HG03565 (cell line): Measurements from ENCODE around the gene OR51A2.
"Not testable (repeated sequence)": the region's sequence is repeated elsewhere in the genome, so short reads cannot be mapped to it uniquely, and the experiment has no call there.

Experiments used
- ATAC-seq: cut with Tn5 transposase; IDR thresholded peaks from one replicate; pipeline ENCODE4 v1.9.1; 2021; ENCODE audit warnings: mild to moderate bottlenecking, moderate library complexity; ENCODE audit not compliant: unreplicated experiment

The OR51A2 gene, protein sequence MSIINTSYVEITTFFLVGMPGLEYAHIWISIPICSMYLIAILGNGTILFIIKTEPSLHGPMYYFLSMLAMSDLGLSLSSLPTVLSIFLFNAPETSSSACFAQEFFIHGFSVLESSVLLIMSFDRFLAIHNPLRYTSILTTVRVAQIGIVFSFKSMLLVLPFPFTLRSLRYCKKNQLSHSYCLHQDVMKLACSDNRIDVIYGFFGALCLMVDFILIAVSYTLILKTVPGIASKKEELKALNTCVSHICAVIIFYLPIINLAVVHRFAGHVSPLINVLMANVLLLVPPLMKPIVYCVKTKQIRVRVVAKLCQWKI

GRCh38 chr11:4955613-4956012, at the start of gene OR51A2:
OR51A2 (minus strand) TSS chr11:4955713; CDS start chr11:4955713, 0 bp downstream.
- ATAC-seq = not testable (repeated sequence)

DNA sequence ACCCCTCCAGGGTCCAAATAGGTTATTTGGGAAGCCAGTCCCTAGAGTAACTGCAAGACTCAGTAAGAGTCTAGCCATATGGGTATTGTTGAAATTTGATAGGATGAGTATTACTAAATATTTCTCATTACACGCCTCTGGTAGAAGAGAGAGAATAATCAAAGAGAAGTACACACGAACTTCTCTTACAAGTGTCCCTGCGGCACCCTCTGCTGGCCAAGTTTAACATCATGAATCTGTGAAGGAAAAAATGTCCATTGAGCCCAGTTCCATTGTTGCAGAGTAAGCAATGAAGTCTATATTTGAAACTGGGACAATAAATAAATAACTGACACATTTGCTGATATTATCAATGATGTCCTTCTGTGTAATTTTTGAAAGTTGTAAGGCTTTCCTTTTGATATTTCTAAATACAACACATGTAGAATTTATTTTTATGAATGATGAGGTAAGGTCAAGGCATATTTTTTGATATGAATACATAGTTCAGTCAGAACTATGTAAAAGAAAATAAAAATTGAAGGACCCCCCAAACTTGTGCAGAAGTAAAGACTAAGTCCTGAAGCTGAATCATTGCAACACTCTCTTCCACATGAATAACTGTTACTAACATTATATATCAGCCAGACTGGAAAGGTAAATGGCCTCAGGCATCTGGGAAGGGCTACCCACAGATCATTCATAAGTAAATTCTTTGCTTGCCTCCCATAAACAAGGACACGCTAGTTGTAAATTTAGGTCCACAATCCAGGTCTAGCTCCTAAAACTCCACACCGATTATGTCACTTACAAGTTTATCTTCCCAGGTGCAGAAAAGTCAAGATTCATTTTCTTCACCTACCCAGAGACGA, 49.1 kb upstream of the OR51A2 start:
- ATAC-seq = no peak

- no peak for ATAC-seq
Measured at GRCh38 chr11:4994551-4994950, 39.0 kb upstream of the OR51A2 start, which contains the start of gene OR51L1. OR51L1 (plus strand) TSS chr11:4994851; CDS start chr11:4998983, 4,132 bp downstream.

DNA sequence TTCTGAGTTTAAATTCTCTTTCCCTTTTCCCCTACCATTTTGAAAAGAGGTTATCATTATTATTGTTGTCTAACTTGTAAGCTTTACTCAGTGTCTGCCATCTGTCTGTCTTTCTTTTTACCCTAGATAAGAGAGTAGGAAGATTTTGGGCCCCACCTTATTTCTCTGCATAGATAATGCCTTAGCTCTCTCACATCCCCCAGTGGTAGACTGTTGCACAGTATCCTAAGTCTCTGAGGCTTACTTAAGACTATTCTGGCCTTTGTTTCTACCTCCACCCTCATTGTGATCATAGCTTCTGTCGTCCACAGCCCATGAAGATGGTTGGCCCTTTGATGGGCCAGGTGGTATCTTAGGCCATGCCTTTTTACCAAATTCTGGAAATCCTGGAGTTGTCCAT, 35.5 kb upstream of the OR51A2 start:
- no peak for ATAC-seq

- no peak for ATAC-seq
Measured at GRCh38 chr11:4983841-4984240, 28.3 kb upstream of the OR51A2 start.

- ATAC-seq = no peak
Measured at GRCh38 chr11:4982678-4983077, 27.2 kb upstream of the OR51A2 start.

DNA sequence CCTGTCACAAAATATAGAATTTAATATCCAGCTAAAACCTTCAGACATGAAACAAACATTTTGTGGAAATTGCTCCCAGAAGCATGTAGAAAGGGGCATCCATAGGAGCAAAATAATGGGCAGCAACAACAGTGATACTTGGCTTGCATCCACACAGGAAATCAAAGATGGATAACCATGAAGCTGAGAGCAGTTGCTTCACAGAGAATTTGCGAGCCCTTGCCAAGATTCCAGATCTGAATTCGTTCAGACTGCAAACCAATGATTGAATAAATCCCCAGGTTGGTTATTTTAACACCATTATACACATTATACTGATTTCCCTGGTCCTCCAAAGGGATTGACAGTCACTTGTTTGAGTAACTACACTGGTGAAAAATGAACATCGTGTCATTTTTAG, 23.5 kb upstream of the OR51A2 start:
- ATAC-seq = no peak

DNA sequence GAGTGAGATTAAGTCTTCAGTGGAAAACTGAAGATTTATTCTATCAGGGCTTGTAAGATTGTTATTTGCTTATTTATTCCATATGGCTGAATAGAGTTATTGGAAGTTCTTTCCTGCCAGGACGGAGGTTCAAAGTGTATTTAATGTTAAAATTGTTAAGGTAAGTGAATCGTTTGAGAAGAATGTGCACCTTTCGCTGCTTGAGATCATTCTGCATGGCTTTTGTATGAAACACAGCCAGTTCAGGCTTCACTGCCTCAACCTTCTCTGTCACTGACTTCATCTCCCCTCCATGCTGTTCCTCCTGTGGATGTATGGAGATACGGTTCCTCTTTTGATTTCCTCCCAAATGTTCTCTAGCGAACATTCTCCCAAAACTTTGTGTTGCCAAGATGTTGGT, 19.9 kb upstream of the OR51A2 start:
- ATAC-seq = no peak

DNA sequence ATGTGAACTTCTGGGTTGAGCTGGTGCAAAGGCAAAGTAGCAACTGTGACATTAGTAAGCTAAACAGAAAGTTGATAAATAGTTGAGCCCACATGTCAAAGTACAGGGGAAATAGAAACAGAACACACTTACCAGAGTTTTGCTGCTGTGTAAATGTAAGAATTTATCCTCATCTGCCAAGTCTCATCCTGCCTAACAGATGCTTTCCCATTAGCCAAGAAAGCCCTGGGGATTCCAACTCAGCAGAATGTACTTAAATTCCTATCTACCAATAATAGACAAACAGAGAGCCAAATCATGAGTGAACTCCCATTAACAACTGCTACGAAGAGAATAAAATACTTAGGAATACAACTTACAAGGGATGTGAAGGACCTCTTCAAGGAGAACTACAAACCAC, 7.3 kb upstream of the OR51A2 start:
- ATAC-seq = no peak

DNA sequence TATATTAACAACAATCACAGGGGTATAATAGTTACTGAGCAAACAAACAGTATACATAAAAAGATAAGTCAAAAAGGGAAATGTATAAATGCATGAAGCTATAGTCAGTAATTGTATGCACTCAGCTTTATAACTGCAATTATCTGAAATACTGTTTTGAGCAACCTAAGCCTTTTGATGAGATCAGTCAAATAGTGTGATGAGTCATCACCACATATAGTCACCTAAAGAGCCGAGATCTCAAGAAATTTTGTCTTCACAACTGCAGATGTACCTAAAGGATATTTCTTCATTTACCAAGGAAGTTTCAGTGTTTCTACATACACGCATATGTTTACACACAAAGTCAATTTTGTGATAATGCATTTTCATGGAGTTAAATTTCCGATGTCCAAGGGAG, 5.4 kb upstream of the OR51A2 start:
- ATAC-seq = no peak

DNA sequence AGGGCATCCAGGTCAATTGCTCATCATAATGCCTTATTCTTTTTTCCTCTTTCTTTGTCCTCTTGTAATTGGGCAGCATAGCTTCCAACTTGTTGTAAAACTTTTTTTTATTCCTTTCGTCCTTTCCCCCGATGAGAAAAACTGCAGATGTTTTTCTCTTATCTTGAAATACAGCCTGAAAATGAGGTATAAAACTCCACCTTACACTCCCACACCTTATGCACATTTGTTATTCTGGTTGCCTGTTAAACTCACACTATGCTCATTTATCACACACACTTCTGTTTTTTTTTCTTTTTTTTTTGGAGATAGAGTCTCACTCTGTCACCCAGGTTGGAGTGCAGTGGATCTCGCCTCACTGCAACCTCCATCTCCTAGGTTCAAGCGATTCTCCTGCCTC, 1.9 kb upstream of the OR51A2 start:
- ATAC-seq = no peak

DNA sequence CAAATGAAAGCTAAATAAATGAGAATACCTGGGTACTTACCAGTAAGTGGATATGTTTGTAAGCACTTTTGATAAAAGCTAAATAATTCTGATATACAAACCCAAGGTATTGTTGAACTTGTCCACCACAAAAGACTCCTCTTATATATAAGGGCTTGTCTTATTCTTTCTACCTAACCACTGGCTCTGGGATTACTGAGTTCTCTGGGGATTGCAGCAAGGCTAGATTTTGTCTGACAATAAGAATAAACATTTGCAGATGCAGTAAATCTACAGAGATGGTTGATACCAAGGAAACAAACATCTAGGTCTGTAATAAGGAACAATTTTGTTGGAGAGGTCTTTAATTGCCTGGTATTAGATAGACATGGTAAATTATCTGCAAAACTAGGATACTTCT, 8.0 kb downstream of the OR51A2 start, which contains the start of gene OR51A4:
Gene OR51A4, minus strand, starts transcription at position 101 of the 400 bp plus-strand sequence. CDS start 505 bp downstream, outside the sequence.
- no peak for ATAC-seq

- ATAC-seq = no peak
Measured at GRCh38 chr11:4936745-4937144, 18.8 kb downstream of the OR51A2 start.

DNA sequence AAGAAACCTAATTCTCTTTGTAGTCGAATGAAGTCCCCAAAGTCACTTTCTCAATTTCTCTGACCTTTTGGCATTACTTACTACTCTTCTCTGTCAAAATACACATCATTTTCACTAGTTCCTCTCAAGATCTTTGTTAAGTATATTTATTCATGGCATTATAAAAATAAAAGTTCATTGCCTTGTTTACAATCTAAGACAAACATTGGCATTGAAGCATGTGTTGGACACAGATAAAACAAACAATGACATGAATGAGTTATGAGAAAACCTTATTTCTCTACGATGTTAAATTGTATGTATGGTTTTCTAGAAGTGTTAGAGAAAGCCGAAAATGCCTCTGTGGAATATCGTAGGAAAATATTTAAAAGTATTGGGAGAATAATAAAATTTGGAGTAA, 22.8 kb downstream of the OR51A2 start:
- ATAC-seq = no peak

DNA sequence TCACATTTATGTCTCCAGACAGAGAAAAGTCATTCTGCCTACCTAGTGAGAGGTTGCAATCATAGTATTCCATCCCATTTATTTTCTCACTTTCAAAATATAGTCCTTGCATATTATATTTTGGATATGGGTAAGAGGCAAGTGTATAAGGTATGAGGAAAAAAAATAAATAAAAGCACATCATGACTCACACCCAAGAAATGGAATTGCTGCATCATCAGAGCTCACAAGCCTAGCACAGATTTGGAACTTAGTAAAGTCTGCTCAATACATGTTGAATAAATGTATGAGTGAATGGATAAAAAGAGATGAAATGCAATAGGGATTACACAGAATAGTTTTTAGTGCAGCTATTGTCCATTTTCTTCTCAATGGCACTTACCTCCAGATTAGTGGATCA, 28.9 kb downstream of the OR51A2 start:
- no peak for ATAC-seq

- ATAC-seq = no peak
Measured at GRCh38 chr11:4924239-4924638, 31.3 kb downstream of the OR51A2 start, which contains the start of gene OR51G1. OR51G1 (minus strand) TSS chr11:4924339; CDS start chr11:4924339, 0 bp downstream.

DNA sequence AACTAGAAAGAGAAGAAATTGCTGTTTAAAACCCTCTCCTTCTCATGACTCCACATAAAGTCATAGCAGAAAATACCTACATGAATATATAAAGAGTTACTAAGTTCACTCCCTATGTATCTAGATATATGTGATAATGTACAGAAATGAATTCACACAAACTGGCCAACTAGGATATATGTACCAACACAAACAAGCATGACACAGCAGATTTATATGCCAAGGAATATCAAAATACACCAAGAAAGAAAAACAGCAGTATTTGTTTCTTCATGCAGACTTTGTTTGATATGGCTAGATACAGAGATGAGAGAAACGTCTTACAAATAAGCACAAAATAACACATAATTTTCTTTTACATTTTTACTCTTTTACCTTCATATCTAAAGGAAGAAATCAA, 33.2 kb downstream of the OR51A2 start:
- no peak for ATAC-seq

DNA sequence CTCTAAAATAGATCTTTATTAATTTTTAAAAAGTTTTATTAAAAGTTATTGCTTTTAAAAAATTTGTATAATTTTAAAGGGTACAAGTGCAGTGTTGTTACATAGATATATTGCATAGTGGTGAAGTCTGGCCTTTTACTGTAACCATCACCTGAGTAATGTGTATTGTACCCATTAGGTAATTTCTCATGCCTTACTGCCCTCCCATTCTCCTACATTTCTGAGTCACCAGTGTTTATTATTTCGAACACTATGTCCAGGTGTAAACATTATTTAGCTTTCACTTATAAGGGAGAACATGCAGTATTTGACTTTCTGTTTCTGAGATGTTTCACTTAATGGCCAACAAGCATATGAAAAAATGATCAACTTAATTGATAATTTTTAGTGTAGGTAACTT, 33.7 kb downstream of the OR51A2 start:
- no peak for ATAC-seq

DNA sequence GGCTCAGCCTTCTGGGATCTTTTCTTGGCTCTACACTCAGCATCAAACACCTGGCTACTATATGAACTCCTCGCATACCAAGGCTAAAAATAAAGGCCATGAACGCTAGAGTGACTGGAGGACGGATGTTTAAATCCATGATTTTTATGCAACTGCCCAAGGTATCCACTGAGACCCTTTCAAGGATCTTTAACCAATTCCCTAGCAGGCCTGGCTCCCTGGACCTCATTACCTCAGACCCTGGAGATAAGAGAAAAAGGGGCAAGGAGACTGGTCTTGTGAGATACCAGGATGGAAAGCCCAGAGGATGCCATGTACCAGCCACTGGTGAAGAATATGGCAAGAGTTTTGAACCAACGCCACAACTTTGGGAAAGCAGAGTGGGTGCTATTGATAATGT, 36.3 kb downstream of the OR51A2 start, which contains the start of gene OR51G2:
Gene OR51G2, minus strand, starts transcription at position 101 of the 400 bp plus-strand sequence. CDS start 3,687 bp downstream, outside the sequence.
- no peak for ATAC-seq

DNA sequence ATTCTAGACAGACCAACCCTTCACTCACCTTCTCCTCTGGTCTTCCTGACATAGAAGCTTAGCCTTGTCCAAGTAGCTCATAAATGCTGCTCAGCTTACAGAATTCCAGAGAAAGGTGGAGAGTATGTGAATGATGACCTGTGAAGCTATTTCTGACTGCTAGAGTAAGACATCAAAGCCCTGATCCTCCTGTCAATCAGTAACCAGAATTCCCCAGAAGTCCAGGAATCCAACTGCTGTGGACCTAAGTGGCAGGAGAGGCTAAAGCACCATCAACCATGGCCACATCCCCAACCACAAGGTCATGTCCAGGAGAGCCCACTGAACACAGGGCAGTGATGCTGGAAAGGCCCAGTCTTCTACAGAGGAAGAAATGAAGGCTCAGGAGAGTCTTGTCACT, 38.9 kb downstream of the OR51A2 start:
- ATAC-seq = no peak
